Esophagus muscularis mucosa (tissue), 4 donors: ENCODE data around the gene ADRA1B. TPM values are rescaled to one million over a fixed set of nuclear protein-coding genes. Genes with fewer than 3 reads are reported as not detected.
A peak's percentile ranks its signal among the peaks of the same experiment; 100 is the strongest.

Source experiments
- DNase-seq: peaks from one replicate; pipeline ENCODE4 v3.0.0-alpha.2; 2017; ENCODE audit errors: extremely low spot score
- H3K27ac ChIP-seq, 4 donors: fragments of 200-600 bp; sonication (generic); replicated peaks in 1 of 4; 1 replicate in 3 of 4; 2 replicates in 1 of 4; pipeline ENCODE4 v1.5.1; 2016 to 2019; ENCODE audit warnings: mild to moderate bottlenecking in 1 of 4
- H3K27me3 ChIP-seq, 4 donors: fragments of 200-600 bp; sonication (generic); one replicate each; pipeline versions ENCODE4 v1.5.1 to v1.6.0; 2016 to 2019
- H3K36me3 ChIP-seq, 4 donors: fragments of 200-600 bp; sonication (generic); one replicate each; pipeline ENCODE4 v1.5.1; 2016 to 2019
- H3K4me1 ChIP-seq, 4 donors: fragments of 200-600 bp; sonication (generic); one replicate each; pipeline ENCODE4 v1.5.1; 2016 to 2019
- H3K4me3 ChIP-seq, 4 donors: fragments of 200-600 bp; sonication (generic); 1 replicate in 2 of 4; 2 replicates in 2 of 4; pipeline ENCODE4 v1.5.1; 2016 to 2019; ENCODE audit warnings: mild to moderate bottlenecking in 4 of 4, moderate library complexity in 1 of 4
- H3K9me3 ChIP-seq, 4 donors: fragments of 200-600 bp; sonication (generic); 1 replicate in 3 of 4; 2 replicates in 1 of 4; pipeline ENCODE4 v1.5.1; 2016 to 2019
- EP300 ChIP-seq: sonication (generic); formaldehyde crosslinking; IDR thresholded peaks from one replicate; pipeline ENCODE4 v1.6.1; 2017; ENCODE audit warnings: antibody characterized with exemption
- POLR2A ChIP-seq: fragments of 450-650 bp; IDR thresholded peaks from one replicate; pipeline ENCODE4 v1.6.1; 2017; ENCODE audit warnings: antibody characterized with exemption, moderate library complexity, mild to moderate bottlenecking, low read depth
- POLR2AphosphoS5 ChIP-seq, 2 donors: sonication (generic); formaldehyde crosslinking; IDR thresholded peaks; one replicate each; pipeline ENCODE4 v1.6.1; 2017; ENCODE audit warnings: antibody characterized with exemption in 2 of 2
- WGBS: methylation state at CpG from one replicate; pipeline ENCODE4 v1.1.5; 2018; 5-methylcytosine and 5-hydroxymethylcytosine counted together
- intact Hi-C: fragments of 100-400 bp; cut with DNase I; formaldehyde crosslinking; loops from one replicate; pipeline ENCODE4 v1.15.1; 2023
- small RNA-seq, 3 donors: library from RNA; depleted of rRNA; stranded (forward); fragments of <200 nt; gene quantifications; one replicate each; pipeline ENCODE3, GENCODE V24; 2016
- total RNA-seq, 4 donors: library from RNA; depleted of rRNA; stranded (reverse); fragments of >200 nt; gene quantifications; one replicate each; pipeline versions ENCODE4 v1.1.0 to v1.2.1, GENCODE V29; 2016
- TF ChIP-seq, protein P1 (sequence below), 3 experiments: fragments of 200-600 bp in 2 of 3; fragments of 450-650 bp in 1 of 3; sonication (generic) in 2 of 3; IDR thresholded peaks; one replicate each; pipeline ENCODE4 v1.5.1; 2017 to 2019; ENCODE audit warnings: antibody characterized with exemption in 3 of 3, mild to moderate bottlenecking in 2 of 3, moderate library complexity in 1 of 3

The ADRA1B gene
- total RNA-seq, 4 donors from 2014 or later = 1.7 to 3.2 (median 2.6) TPM

DNA sequence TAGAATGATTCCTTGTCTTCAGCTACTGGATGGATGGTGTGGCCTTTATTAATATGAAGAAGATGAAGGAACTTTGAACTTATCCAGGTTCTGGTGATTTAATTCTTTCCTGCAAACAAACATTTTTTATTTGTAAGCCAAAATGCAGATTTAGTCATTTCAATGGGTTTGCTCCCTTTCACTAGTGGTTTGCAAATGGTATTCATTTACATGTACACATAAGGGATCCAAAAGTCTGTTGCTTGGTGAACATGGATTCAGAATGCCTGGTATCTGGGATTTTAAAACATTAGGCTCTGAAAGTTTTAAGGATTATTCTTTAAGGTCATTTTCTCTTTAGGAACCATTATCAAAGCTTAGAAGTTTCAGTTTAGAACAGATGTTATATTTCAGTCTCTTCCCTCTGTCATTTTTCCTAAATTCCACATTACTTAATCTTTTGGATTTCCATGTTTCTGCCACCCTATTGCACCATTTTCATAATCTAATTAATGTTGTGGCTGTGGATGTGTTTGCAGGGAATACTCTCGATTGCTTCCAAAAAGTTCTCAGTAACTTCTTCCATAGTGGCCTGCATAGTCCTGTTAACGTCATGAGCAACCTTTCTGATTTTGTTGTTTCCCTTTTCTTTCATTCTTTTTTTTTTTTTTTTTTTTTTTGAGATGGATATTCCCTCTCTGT is 102.8 kb downstream of the ADRA1B start:
- DNase-seq = no peak
- Histone ChIP-seq H3K36me3 (peaks cover 4 to 39% (median 17%) of the 10 kb centered on the region in 4 donors), H3K9me3 (no peaks in the 10 kb centered on the region), H3K27me3 (no peaks in the 10 kb centered on the region), H3K4me3 (no peak overlapping the region), H3K4me1 (peaks cover 6 to 30% (median 22%) of the 10 kb centered on the region in 4 donors), H3K27ac (no peak overlapping the region)
- 82% methylated on average over 2 of the region's 2 CpGs for WGBS
- TF ChIP-seq POLR2AphosphoS5 (IDR thresholded peaks at IDR 0.05) = peak in 1 of 2 donors; percentile 31
- no peak for TF ChIP-seq EP300
- intact Hi-C loops = no loop called here

DNA sequence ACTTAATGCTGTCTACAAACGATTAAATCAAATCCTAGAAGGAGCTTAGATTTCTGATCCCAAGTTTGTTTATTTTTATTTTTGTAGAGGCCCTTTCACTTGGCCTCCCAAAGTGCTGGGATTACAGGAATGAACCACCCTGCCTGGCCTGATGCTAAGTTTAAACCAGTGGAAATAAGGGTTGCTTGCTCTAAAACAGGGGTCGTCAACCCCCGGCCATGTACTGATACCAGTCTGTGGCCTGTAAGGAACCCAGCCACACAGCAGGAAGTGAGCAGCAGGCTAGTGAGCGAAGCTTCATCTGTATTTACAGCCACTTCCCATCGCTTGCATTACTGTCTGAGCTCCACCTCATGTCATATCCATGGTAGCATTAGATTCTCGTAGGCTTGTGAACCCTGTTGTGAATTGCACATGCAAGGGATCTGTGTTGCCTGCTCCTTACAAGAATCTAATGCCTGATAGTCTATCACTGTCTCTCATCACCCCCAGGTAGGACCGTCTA is 104.0 kb downstream of the ADRA1B start:
- intact Hi-C loops = loop anchor here (2.0 to 5.0 kb wide), 3 partner anchors 97 to 326 kb away; partner anchors contain the start of gene PWWP2A
- Histone ChIP-seq H3K9me3 (no peaks in the 10 kb centered on the region), H3K36me3 (peaks cover 2 to 39% (median 15%) of the 10 kb centered on the region in 4 donors)

DNA sequence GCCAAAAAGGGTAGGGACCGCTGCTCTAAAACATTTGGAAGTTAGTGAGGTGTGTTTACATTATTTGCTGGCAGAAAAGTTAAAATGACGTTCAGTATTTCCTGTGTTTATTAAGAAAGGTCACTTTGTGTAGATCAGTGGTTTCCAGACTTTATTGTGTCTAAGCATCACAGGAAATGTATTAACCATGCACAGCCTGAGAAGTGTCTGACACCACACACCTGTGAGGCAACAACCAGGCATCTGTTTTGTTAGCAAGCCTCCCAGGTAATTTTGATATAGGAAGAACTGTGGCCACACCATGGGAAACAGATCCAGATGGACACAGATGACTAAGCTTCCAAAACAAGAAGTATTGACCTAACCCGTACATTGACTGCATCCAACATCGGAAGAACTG is 104.7 kb downstream of the ADRA1B start:
- TF ChIP-seq, protein P1, sequence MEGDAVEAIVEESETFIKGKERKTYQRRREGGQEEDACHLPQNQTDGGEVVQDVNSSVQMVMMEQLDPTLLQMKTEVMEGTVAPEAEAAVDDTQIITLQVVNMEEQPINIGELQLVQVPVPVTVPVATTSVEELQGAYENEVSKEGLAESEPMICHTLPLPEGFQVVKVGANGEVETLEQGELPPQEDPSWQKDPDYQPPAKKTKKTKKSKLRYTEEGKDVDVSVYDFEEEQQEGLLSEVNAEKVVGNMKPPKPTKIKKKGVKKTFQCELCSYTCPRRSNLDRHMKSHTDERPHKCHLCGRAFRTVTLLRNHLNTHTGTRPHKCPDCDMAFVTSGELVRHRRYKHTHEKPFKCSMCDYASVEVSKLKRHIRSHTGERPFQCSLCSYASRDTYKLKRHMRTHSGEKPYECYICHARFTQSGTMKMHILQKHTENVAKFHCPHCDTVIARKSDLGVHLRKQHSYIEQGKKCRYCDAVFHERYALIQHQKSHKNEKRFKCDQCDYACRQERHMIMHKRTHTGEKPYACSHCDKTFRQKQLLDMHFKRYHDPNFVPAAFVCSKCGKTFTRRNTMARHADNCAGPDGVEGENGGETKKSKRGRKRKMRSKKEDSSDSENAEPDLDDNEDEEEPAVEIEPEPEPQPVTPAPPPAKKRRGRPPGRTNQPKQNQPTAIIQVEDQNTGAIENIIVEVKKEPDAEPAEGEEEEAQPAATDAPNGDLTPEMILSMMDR (IDR thresholded peaks at IDR 0.05) = no peak
- TF ChIP-seq POLR2A = no peak
- TF ChIP-seq EP300 = no peak
- TF ChIP-seq POLR2AphosphoS5 (IDR thresholded peaks at IDR 0.05) = no peak
- no peak for DNase-seq
- peaks cover 6 to 30% (median 22%) of the 10 kb centered on the region in 4 donors for H3K4me1 ChIP-seq
- H3K27ac ChIP-seq = peak overlapping the region in 2 of 4 donors; percentile 18 to 34
- H3K9me3 ChIP-seq = no peaks in the 10 kb centered on the region
- peaks cover 0 to 34% (median 12%) of the 10 kb centered on the region in 4 donors for H3K36me3 ChIP-seq
- no peak overlapping the region for H3K4me3 ChIP-seq
- H3K27me3 ChIP-seq = no peaks in the 10 kb centered on the region
- intact Hi-C loops = loop anchor here (2.0 to 5.0 kb wide), 3 partner anchors 96 to 326 kb away; partner anchors contain the start of gene PWWP2A
- WGBS = 55% methylated on average over 4 of the region's 4 CpGs

More for the DNA sequence above, 104.0 kb downstream of the ADRA1B start:
- Histone ChIP-seq H3K4me3 (no peak overlapping the region), H3K4me1 (peaks cover 6 to 30% (median 22%) of the 10 kb centered on the region in 4 donors), H3K27ac (peak overlapping the region in 2 of 4 donors; percentile 18 to 34), H3K27me3 (no peaks in the 10 kb centered on the region)
- DNase-seq = no peak
- TF ChIP-seq POLR2A = no peak
- TF ChIP-seq, protein P1 (IDR thresholded peaks at IDR 0.05) = no peak
- no peak for TF ChIP-seq POLR2AphosphoS5 (IDR thresholded peaks at IDR 0.05)
- no peak for TF ChIP-seq EP300
- WGBS = 54% methylated on average over 7 of the region's 7 CpGs

DNA sequence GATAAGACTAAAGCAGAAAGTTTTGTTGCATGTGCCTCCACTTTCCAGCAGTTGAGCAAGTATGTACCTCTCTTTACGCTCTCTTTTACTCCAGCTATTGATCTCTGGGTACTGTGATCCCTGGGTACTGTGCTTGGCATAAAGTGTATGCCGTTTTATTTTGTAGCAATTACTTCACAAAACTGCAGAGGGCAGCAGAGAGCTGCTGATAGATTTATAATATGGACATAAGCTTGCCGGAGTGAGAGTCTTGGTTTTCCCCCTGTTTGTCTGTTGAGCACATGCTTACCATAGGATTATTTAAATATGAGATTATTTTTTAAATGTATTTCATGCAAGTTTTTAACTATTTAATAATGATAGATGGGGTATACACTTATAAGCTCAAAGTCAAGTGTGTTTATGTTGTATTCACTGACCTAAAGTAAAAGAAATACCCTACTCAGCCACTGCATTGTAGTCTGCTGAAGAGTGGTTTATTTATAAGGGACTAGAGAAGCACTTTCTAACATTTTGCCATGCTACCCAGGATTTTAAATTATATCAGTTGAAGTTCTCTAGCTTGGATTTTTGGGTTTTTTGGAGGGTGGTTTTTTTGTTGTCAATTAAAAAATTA is 105.7 kb downstream of the ADRA1B start:
- no peaks in the 10 kb centered on the region for H3K27me3 ChIP-seq
- WGBS = 12% methylated on average over 3 of the region's 3 CpGs
- intact Hi-C loops = loop anchor here (2.0 to 5.0 kb wide), 3 partner anchors 95 to 325 kb away; partner anchors contain the start of gene PWWP2A
- no peak overlapping the region for H3K27ac ChIP-seq
- H3K4me1 ChIP-seq = peaks cover 6 to 30% (median 22%) of the 10 kb centered on the region in 4 donors
- no peak for DNase-seq
- H3K4me3 ChIP-seq = no peak overlapping the region
- TF ChIP-seq POLR2AphosphoS5 (IDR thresholded peaks at IDR 0.05) (no peak), POLR2A (no peak)
- TF ChIP-seq, protein P1 (IDR thresholded peaks at IDR 0.05) = peak; percentile 75 to 88 (median 86)
- peaks cover 0 to 24% (median 9%) of the 10 kb centered on the region in 4 donors for H3K36me3 ChIP-seq
- H3K9me3 ChIP-seq = no peaks in the 10 kb centered on the region

Small RNA genes within 50 kb of the gene (small RNA-seq; reads per million reads assigned to genes)
- 0 reads per million in 3 donors for gene RF00019

Other genes with a start within 250 kb of the ADRA1B start
- 10 to 100 TPM; 45.4 to 59.4 (median 49.8) TPM for gene TTC1, start 92.7 kb downstream of the ADRA1B start, total RNA-seq
- gene PWWP2A, start 203.0 kb downstream of the ADRA1B start, total RNA-seq = 10 to 100 TPM; 17.2 to 30.3 (median 24.2) TPM